Gastroesophageal sphincter (tissue), 3 donors: Measurements from ENCODE around the gene COLQ.

Experiments used
- CTCF ChIP-seq, 4 experiments: fragments of 200-600 bp in 2 of 4; fragments of 450-650 bp in 2 of 4; sonication (generic) in 1 of 4; IDR thresholded peaks; one replicate each; pipeline ENCODE4 v1.5.1; 2017 to 2019; ENCODE audit warnings: antibody characterized with exemption in 4 of 4, mild to moderate bottlenecking in 2 of 4, moderate library complexity in 2 of 4
- EP300 ChIP-seq: sonication (generic); formaldehyde crosslinking; IDR thresholded peaks from one replicate; pipeline ENCODE4 v1.6.1; 2017; ENCODE audit warnings: antibody characterized with exemption, mild to moderate bottlenecking
- POLR2A ChIP-seq, 2 donors: fragments of 450-650 bp; IDR thresholded peaks; one replicate each; pipeline ENCODE4 v1.6.1; 2017; ENCODE audit warnings: antibody characterized with exemption in 2 of 2, mild to moderate bottlenecking in 2 of 2, moderate library complexity in 1 of 2
- POLR2AphosphoS5 ChIP-seq: sonication (generic); formaldehyde crosslinking; IDR thresholded peaks from one replicate; pipeline ENCODE4 v1.6.1; 2017; ENCODE audit warnings: antibody characterized with exemption

- TF ChIP-seq CTCF (IDR thresholded peaks at IDR 0.05) = no peak
- no peak for TF ChIP-seq POLR2A (IDR thresholded peaks at IDR 0.05)
- no peak for TF ChIP-seq EP300
- no peak for TF ChIP-seq POLR2AphosphoS5
These were observed 85.3 kb downstream of the COLQ start for GRCh38 chr3:15436246-15436645.
